Liver (tissue), 9 donors: Measurements from ENCODE around the gene GPHN. TPM values are rescaled to one million over a fixed set of nuclear protein-coding genes. Genes with fewer than 3 reads are reported as not detected.

Source experiments
- DNase-seq: peaks from one replicate; pipeline ENCODE4 v3.0.0-alpha.2; 2017; ENCODE audit warnings: low spot score
- H3K27ac ChIP-seq, 2 donors: one replicate each; pipeline ENCODE4 v1.7.0; 2013; ENCODE audit warnings: inconsistent platforms in 2 of 2, low read length in 2 of 2, control low read depth in 1 of 2, low read depth in 1 of 2, mild to moderate bottlenecking in 1 of 2
- H3K27me3 ChIP-seq, 4 donors: one replicate each; pipeline versions ENCODE4 v1.6.1 to v1.7.0; 2013; ENCODE audit warnings: low read length in 3 of 4, inconsistent platforms in 1 of 4, mild to moderate bottlenecking in 1 of 4, moderate library complexity in 1 of 4; ENCODE audit not compliant: control insufficient read depth in 4 of 4, insufficient read depth in 4 of 4
- H3K36me3 ChIP-seq, 4 donors: one replicate each; pipeline versions ENCODE4 v1.6.1 to v1.7.0; 2013; ENCODE audit warnings: low read length in 3 of 4, mild to moderate bottlenecking in 3 of 4, low read depth in 1 of 4, moderate library complexity in 1 of 4; ENCODE audit not compliant: control insufficient read depth in 4 of 4, insufficient read depth in 3 of 4
- H3K4me1 ChIP-seq, 4 donors: one replicate each; pipeline versions ENCODE4 v1.6.1 to v1.7.0; 2013; ENCODE audit warnings: low read length in 3 of 4, mild to moderate bottlenecking in 3 of 4, moderate library complexity in 1 of 4; ENCODE audit not compliant: control insufficient read depth in 4 of 4, insufficient read depth in 4 of 4
- H3K4me3 ChIP-seq, 3 donors: one replicate each; pipeline versions ENCODE4 v1.6.1 to v1.7.0; 2013; ENCODE audit warnings: low read length in 3 of 3, control low read depth in 1 of 3, low read depth in 1 of 3, mild to moderate bottlenecking in 1 of 3
- H3K9ac ChIP-seq, 2 donors: one replicate each; pipeline ENCODE4 v1.7.0; 2013; ENCODE audit warnings: low read length in 2 of 2, mild to moderate bottlenecking in 2 of 2, moderate library complexity in 2 of 2, control low read depth in 1 of 2, low read depth in 1 of 2
- H3K9me3 ChIP-seq, 4 donors: one replicate each; pipeline versions ENCODE4 v1.6.1 to v1.7.0; 2013; ENCODE audit warnings: low read length in 3 of 4; ENCODE audit not compliant: control insufficient read depth in 4 of 4
- EGR1 ChIP-seq, 2 donors: IDR thresholded peaks; 2 replicates each; pipeline ENCODE4 v1.6.1; 2016 to 2018; ENCODE audit warnings: antibody characterized with exemption in 2 of 2, low read depth in 2 of 2
- FOXA1 ChIP-seq: IDR thresholded peaks from 2 replicates; pipeline ENCODE4 v1.6.1; 2016; ENCODE audit warnings: antibody characterized with exemption
- FOXA2 ChIP-seq: IDR thresholded peaks from 2 replicates; pipeline ENCODE4 v1.6.1; 2016; ENCODE audit warnings: antibody characterized with exemption
- GABPA ChIP-seq, 2 donors: IDR thresholded peaks in 1 of 2; conservative IDR thresholded peaks in 1 of 2; 2 replicates each; pipeline ENCODE4 v1.6.1; 2016; ENCODE audit warnings: antibody characterized with exemption in 2 of 2, mild to moderate bottlenecking in 1 of 2, moderate library complexity in 1 of 2
- HNF4A ChIP-seq, 2 donors: conservative IDR thresholded peaks; 2 replicates each; pipeline ENCODE4 v1.6.1; 2016; ENCODE audit warnings: antibody characterized with exemption in 2 of 2, mild to moderate bottlenecking in 2 of 2
- HNF4G ChIP-seq: IDR thresholded peaks from 2 replicates; pipeline ENCODE4 v1.6.1; 2016; ENCODE audit warnings: antibody characterized with exemption
- JUND ChIP-seq, 2 donors: IDR thresholded peaks; 2 replicates each; pipeline ENCODE4 v1.6.1; 2016; ENCODE audit warnings: antibody characterized with exemption in 2 of 2
- NR2F2 ChIP-seq: IDR thresholded peaks from 2 replicates; pipeline ENCODE4 v1.6.1; 2016; ENCODE audit warnings: antibody characterized with exemption
- RAD21 ChIP-seq, 2 donors: IDR thresholded peaks; 2 replicates each; pipeline ENCODE4 v1.6.1; 2016; ENCODE audit warnings: antibody characterized with exemption in 2 of 2, mild to moderate bottlenecking in 2 of 2
- RXRA ChIP-seq, 2 donors: IDR thresholded peaks; 2 replicates each; pipeline ENCODE4 v1.6.1; 2017 to 2018; ENCODE audit warnings: antibody characterized with exemption in 2 of 2, mild to moderate bottlenecking in 1 of 2
- SP1 ChIP-seq: IDR thresholded peaks from 2 replicates; pipeline ENCODE4 v1.6.1; 2018; ENCODE audit warnings: antibody characterized with exemption, mild to moderate bottlenecking
- TAF1 ChIP-seq: conservative IDR thresholded peaks from 2 replicates; pipeline ENCODE4 v1.6.1; 2016; ENCODE audit warnings: antibody characterized with exemption, mild to moderate bottlenecking
- YY1 ChIP-seq: IDR thresholded peaks from 2 replicates; pipeline ENCODE4 v1.6.1; 2016; ENCODE audit warnings: antibody characterized with exemption, mild to moderate bottlenecking
- WGBS: extraction: QIAGEN DNeasy Blood & Tissue Kit; methylation state at CpG from one replicate; pipeline ENCODE4 v1.1.7; 2013; 5-methylcytosine and 5-hydroxymethylcytosine counted together
- polyA plus RNA-seq, 2 donors: library from polyadenylated mRNA; stranded (reverse) in 1 of 2; unstranded in 1 of 2; fragments of 200-250 nt in 1 of 2; fragments of >200 nt in 1 of 2; fragmentation: Nextera tagmentation in 1 of 2; extraction: Ambion mirVana in 1 of 2; gene quantifications; one replicate each; pipeline versions ENCODE4 v1.2.1 to v1.2.3, GENCODE V29; 2013 to 2015
- total RNA-seq, 2 donors: library from RNA; depleted of rRNA; stranded (reverse); fragments of >200 nt; gene quantifications; one replicate each; pipeline ENCODE4 v1.2.3, GENCODE V29; 2014
- TF ChIP-seq, protein P1 (sequence below): IDR thresholded peaks from 2 replicates; pipeline ENCODE4 v1.6.1; 2016; ENCODE audit warnings: antibody characterized with exemption
- TF ChIP-seq, protein P2 (sequence below): fragments of 150-350 bp; IDR thresholded peaks from 2 replicates; pipeline ENCODE4 v1.5.1; 2017; ENCODE audit warnings: improper control_type of control experiment, low read depth, low read length; ENCODE audit not compliant: missing input control
- TF ChIP-seq, protein P3 (sequence below): IDR thresholded peaks from 2 replicates; pipeline ENCODE4 v1.6.1; 2016; ENCODE audit warnings: antibody characterized with exemption, mild to moderate bottlenecking
- TF ChIP-seq, protein P4 (sequence below): IDR thresholded peaks from 2 replicates; pipeline ENCODE4 v1.6.1; 2016; ENCODE audit warnings: antibody characterized with exemption
- TF ChIP-seq, protein P5 (sequence below): IDR thresholded peaks from 2 replicates; pipeline ENCODE4 v1.6.1; 2016; ENCODE audit warnings: antibody characterized with exemption
- donor health status: healthy.
- donor health status: healthy.
- donor health status: healthy.
- donor health status: healthy.
- donor health status: healthy.

The GPHN gene
- total and polyA plus RNA-seq, 4 donors: 18.4 to 76.4 (median 47.4) TPM

DNA sequence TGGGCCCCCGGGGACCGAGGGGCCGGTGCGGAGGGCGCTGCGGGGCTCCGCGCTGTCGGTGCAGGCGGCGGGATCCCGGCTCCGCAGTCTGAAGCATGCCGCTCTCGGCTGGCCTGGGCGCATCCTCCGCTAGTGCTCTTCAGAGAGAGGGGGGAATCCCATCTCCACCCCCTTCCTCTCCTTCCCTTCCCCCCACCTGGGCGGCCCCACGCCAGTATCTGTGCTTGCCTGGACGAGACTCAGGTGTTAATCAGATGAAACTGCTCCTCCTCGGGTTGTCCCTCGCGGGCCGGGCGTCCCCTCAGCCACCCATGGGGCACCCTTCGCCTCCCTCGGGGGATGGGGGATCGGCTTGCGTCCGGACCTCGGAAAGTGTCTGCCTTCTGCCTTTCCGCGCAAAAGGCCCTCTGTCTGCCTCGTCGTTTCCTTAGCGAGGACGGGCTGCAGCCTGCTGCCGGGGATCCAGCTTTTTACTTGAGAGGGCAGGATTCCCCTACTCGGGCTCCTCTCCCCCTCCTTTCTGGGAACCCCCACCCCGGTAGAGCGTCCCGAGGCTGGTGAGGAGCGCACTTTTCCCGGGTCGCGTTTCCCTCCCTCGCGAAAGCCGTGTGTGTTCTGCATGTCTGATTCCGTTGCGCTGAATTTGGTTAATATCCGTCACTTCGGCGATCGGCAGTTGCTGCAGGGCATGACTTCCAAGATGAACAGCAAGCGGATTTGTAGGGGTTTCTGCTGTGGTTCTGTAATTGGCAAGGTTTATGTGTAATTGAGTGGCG is 1.1 kb downstream of the GPHN start:
- Histone ChIP-seq H3K4me3 (peak overlapping the region; percentile 90 to 99 (median 99)), H3K9ac (peak overlapping the region; percentile 75 to 88), H3K4me1 (peaks cover 0 to 32% (median 12%) of the 10 kb centered on the region in 4 donors), H3K27ac (peak overlapping the region; percentile 95 to 96), H3K9me3 (no peaks in the 10 kb centered on the region), H3K27me3 (no peaks in the 10 kb centered on the region), H3K36me3 (no peaks in the 10 kb centered on the region)
- under 1% methylated on average over 57 of the region's 57 CpGs for WGBS
- peak; percentile 53 for DNase-seq
- TF ChIP-seq, protein P1, sequence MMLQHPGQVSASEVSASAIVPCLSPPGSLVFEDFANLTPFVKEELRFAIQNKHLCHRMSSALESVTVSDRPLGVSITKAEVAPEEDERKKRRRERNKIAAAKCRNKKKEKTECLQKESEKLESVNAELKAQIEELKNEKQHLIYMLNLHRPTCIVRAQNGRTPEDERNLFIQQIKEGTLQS: no peak
- TF ChIP-seq, protein P2, sequence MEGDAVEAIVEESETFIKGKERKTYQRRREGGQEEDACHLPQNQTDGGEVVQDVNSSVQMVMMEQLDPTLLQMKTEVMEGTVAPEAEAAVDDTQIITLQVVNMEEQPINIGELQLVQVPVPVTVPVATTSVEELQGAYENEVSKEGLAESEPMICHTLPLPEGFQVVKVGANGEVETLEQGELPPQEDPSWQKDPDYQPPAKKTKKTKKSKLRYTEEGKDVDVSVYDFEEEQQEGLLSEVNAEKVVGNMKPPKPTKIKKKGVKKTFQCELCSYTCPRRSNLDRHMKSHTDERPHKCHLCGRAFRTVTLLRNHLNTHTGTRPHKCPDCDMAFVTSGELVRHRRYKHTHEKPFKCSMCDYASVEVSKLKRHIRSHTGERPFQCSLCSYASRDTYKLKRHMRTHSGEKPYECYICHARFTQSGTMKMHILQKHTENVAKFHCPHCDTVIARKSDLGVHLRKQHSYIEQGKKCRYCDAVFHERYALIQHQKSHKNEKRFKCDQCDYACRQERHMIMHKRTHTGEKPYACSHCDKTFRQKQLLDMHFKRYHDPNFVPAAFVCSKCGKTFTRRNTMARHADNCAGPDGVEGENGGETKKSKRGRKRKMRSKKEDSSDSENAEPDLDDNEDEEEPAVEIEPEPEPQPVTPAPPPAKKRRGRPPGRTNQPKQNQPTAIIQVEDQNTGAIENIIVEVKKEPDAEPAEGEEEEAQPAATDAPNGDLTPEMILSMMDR: no peak
- TF ChIP-seq YY1 (no peak), HNF4G (no peak), JUND (IDR thresholded peaks at IDR 0.05) (no peak), HNF4A (conservative IDR thresholded peaks at IDR 0.05) (no peak), RXRA (IDR thresholded peaks at IDR 0.05) (no peak), FOXA1 (no peak), TAF1 (no peak), GABPA (IDR thresholded peaks at IDR 0.05 in 1 of 2, conservative IDR thresholded peaks at IDR 0.05 in 1 of 2) (no peak), SP1 (no peak), RAD21 (IDR thresholded peaks at IDR 0.05) (no peak), FOXA2 (no peak), EGR1 (IDR thresholded peaks at IDR 0.05; ENCODE audit: low read depth in 2 of 2) (no peak), NR2F2 (no peak)
- TF ChIP-seq, protein P3, sequence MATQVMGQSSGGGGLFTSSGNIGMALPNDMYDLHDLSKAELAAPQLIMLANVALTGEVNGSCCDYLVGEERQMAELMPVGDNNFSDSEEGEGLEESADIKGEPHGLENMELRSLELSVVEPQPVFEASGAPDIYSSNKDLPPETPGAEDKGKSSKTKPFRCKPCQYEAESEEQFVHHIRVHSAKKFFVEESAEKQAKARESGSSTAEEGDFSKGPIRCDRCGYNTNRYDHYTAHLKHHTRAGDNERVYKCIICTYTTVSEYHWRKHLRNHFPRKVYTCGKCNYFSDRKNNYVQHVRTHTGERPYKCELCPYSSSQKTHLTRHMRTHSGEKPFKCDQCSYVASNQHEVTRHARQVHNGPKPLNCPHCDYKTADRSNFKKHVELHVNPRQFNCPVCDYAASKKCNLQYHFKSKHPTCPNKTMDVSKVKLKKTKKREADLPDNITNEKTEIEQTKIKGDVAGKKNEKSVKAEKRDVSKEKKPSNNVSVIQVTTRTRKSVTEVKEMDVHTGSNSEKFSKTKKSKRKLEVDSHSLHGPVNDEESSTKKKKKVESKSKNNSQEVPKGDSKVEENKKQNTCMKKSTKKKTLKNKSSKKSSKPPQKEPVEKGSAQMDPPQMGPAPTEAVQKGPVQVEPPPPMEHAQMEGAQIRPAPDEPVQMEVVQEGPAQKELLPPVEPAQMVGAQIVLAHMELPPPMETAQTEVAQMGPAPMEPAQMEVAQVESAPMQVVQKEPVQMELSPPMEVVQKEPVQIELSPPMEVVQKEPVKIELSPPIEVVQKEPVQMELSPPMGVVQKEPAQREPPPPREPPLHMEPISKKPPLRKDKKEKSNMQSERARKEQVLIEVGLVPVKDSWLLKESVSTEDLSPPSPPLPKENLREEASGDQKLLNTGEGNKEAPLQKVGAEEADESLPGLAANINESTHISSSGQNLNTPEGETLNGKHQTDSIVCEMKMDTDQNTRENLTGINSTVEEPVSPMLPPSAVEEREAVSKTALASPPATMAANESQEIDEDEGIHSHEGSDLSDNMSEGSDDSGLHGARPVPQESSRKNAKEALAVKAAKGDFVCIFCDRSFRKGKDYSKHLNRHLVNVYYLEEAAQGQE: no peak
- TF ChIP-seq, protein P4, sequence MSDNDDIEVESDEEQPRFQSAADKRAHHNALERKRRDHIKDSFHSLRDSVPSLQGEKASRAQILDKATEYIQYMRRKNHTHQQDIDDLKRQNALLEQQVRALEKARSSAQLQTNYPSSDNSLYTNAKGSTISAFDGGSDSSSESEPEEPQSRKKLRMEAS: no peak
- TF ChIP-seq, protein P5, sequence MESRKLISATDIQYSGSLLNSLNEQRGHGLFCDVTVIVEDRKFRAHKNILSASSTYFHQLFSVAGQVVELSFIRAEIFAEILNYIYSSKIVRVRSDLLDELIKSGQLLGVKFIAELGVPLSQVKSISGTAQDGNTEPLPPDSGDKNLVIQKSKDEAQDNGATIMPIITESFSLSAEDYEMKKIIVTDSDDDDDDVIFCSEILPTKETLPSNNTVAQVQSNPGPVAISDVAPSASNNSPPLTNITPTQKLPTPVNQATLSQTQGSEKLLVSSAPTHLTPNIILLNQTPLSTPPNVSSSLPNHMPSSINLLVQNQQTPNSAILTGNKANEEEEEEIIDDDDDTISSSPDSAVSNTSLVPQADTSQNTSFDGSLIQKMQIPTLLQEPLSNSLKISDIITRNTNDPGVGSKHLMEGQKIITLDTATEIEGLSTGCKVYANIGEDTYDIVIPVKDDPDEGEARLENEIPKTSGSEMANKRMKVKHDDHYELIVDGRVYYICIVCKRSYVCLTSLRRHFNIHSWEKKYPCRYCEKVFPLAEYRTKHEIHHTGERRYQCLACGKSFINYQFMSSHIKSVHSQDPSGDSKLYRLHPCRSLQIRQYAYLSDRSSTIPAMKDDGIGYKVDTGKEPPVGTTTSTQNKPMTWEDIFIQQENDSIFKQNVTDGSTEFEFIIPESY: no peak
